Loucy (cell line): ENCODE results near the gene TTC39B.

Experiments used
- EZH2phosphoT487 ChIP-seq: fragments of 200-600 bp; IDR thresholded peaks from 2 replicates; pipeline ENCODE4 v1.6.1; 2018; ENCODE audit warnings: antibody characterized with exemption, mild to moderate bottlenecking, moderate library complexity, borderline replicate concordance
- TF ChIP-seq, protein P1 (sequence below): fragments of 200-600 bp; sonication (generic); conservative IDR thresholded peaks from 2 replicates; pipeline ENCODE4 v1.5.1; 2014; ENCODE audit warnings: mild to moderate bottlenecking, antibody characterized with exemption, low read length

DNA sequence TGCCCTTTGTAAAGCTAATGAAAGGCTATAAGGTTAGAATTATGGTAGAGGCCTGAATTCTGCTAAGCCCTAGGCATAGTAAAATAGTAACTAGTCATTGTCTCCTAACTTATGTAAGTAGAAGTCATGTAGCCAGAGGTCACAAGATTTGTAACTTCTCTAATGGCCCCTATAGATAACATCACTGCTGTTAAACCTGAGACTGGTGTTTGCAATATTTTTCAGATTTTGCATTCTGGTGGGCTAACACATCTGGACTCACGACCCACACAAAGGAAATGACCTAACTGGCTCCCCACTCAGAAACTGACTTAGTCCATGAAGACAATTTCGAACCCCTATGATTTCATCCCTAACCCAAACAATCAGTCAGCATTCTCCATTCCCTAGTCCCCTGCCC, 37.2 kb upstream of the TTC39B start:
- TF ChIP-seq, protein P1, sequence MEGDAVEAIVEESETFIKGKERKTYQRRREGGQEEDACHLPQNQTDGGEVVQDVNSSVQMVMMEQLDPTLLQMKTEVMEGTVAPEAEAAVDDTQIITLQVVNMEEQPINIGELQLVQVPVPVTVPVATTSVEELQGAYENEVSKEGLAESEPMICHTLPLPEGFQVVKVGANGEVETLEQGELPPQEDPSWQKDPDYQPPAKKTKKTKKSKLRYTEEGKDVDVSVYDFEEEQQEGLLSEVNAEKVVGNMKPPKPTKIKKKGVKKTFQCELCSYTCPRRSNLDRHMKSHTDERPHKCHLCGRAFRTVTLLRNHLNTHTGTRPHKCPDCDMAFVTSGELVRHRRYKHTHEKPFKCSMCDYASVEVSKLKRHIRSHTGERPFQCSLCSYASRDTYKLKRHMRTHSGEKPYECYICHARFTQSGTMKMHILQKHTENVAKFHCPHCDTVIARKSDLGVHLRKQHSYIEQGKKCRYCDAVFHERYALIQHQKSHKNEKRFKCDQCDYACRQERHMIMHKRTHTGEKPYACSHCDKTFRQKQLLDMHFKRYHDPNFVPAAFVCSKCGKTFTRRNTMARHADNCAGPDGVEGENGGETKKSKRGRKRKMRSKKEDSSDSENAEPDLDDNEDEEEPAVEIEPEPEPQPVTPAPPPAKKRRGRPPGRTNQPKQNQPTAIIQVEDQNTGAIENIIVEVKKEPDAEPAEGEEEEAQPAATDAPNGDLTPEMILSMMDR: no peak
- no peak for TF ChIP-seq EZH2phosphoT487
